Activated T-cell treated with anti-CD3 and anti-CD28 coated beads for 1 hour (primary cell): Measurements from ENCODE around the gene PAQR4.

Experiments used
- DNase-seq: peaks from one replicate; pipeline ENCODE4 v3.0.0-alpha.2; 2020; ENCODE audit warnings: low read depth

PAQR4 gene

GRCh38 chr16:3007059-3007956 lies 38.2 kb downstream of the PAQR4 start:
- no peak for DNase-seq

GRCh38 chr16:3007957-3008689 lies 39.0 kb downstream of the PAQR4 start:
- no peak for DNase-seq

GRCh38 chr16:3008690-3009037 lies 39.5 kb downstream of the PAQR4 start:
- DNase-seq, result no peak

GRCh38 chr16:3009568-3010390 lies 40.6 kb downstream of the PAQR4 start:
- no peak for DNase-seq

GRCh38 chr16:3010510-3010909 lies 41.4 kb downstream of the PAQR4 start:
- no peak for DNase-seq

- no peak for DNase-seq
Measured at GRCh38 chr16:3012246-3012645, 43.1 kb downstream of the PAQR4 start.

- DNase-seq, result no peak
Measured at GRCh38 chr16:3012828-3013420, 43.8 kb downstream of the PAQR4 start, which contains the start of gene CLDN9. Gene CLDN9, plus strand, starts transcription at chr16:3012923. Its CDS starts 440 bp downstream, at chr16:3013363.

- DNase-seq, result no peak
Measured at GRCh38 chr16:3013491-3013951, 44.4 kb downstream of the PAQR4 start.

- no peak for DNase-seq
Measured at GRCh38 chr16:3013998-3014690, 45.0 kb downstream of the PAQR4 start.

GRCh38 chr16:3014971-3015370 lies 45.8 kb downstream of the PAQR4 start:
- no peak for DNase-seq

- DNase-seq, result no peak
Measured at GRCh38 chr16:3015865-3016521, 46.8 kb downstream of the PAQR4 start.

- DNase-seq, result no peak
Measured at GRCh38 chr16:3017344-3017743, 48.2 kb downstream of the PAQR4 start.

- no peak for DNase-seq
Measured at GRCh38 chr16:3017794-3018506, 48.8 kb downstream of the PAQR4 start, which contains the start of gene CLDN6. Gene CLDN6, minus strand, starts transcription at chr16:3018183. Its CDS starts 2,162 bp downstream, at chr16:3016021.

- DNase-seq, result no peak
Measured at GRCh38 chr16:3019594-3020246, 50.6 kb downstream of the PAQR4 start.

- DNase-seq, result peak; percentile 52
Measured at GRCh38 chr16:3020247-3020603, 51.1 kb downstream of the PAQR4 start, which contains the start of gene TNFRSF12A. Gene TNFRSF12A, plus strand, starts transcription at chr16:3020368. Its CDS starts 30 bp downstream, at chr16:3020398.

GRCh38 chr16:3020604-3021448 lies 51.7 kb downstream of the PAQR4 start:
- DNase-seq, result peak; percentile 55

- DNase-seq, result peak; percentile 65
Measured at GRCh38 chr16:3021449-3022207, 52.5 kb downstream of the PAQR4 start.
